IMR-90 (cell line): Measurements from ENCODE around the gene SELENOO. TPM values are rescaled to one million over a fixed set of nuclear protein-coding genes. Genes with fewer than 3 reads are reported as not detected.

Experiments
- ATAC-seq: fragments of 200-7000 bp; cut with Tn5 transposase; 2 replicates; pipeline ENCODE4 v1.9.1; 2020; ENCODE audit warnings: low read depth, mild to moderate bottlenecking, moderate library complexity
- BruUV-seq: library from RNA; stranded (reverse); fragments of 400-500 nt; replicated peaks from 2 replicates; lab custom pipeline; 2021; lab: Mats Ljungman, UMichigan
- CTCF ChIA-PET: fragments of 300-600 bp; formaldehyde crosslinking; extraction: SDS; loops from one replicate; lab custom pipeline; 2021; ENCODE audit warnings: antibody characterized with exemption; lab: Yijun Ruan, JAX
- POLR2A ChIA-PET: fragments of 300-600 bp; sonication (Branson Sonifier 250); formaldehyde crosslinking; loops from one replicate; lab custom pipeline; 2022; ENCODE audit warnings: antibody characterized with exemption; ENCODE audit not compliant: unreplicated experiment; lab: Charles Lee
- DNase-seq: peaks from one replicate; pipeline ENCODE4 v3.0.0; 2013
- H2AFZ ChIP-seq: replicated peaks from 2 replicates; pipeline ENCODE3; 2013; ENCODE audit warnings: low read length, mild to moderate bottlenecking; ENCODE audit not compliant: poor library complexity
- H2AK5ac ChIP-seq: 2 replicates; pipeline ENCODE4 v1.6.1; 2013; ENCODE audit warnings: low read depth, low read length, inconsistent platforms
- H2AK9ac ChIP-seq: replicated peaks from 2 replicates; pipeline ENCODE3; 2013; ENCODE audit warnings: mild to moderate bottlenecking, low read depth, low read length, moderate library complexity; ENCODE audit not compliant: poor library complexity
- H2BK120ac ChIP-seq: 2 replicates; pipeline ENCODE4 v1.6.1; 2013; ENCODE audit warnings: low read depth, low read length, inconsistent platforms
- H2BK15ac ChIP-seq: 3 replicates; pipeline ENCODE4 v1.6.1; 2013; ENCODE audit warnings: low read depth, low read length, inconsistent platforms
- H2BK20ac ChIP-seq: 2 replicates; pipeline ENCODE4 v1.6.1; 2013; ENCODE audit warnings: low read depth, mild to moderate bottlenecking, inconsistent platforms, low read length, moderate library complexity
- H2BK5ac ChIP-seq: 2 replicates; pipeline ENCODE4 v1.6.1; 2013; ENCODE audit warnings: mild to moderate bottlenecking, low read depth, low read length, inconsistent platforms; ENCODE audit not compliant: poor library complexity, severe bottlenecking
- H3K14ac ChIP-seq: replicated peaks from 2 replicates; pipeline ENCODE4 v1.6.1; 2013; ENCODE audit warnings: low read depth, low read length, inconsistent platforms
- H3K18ac ChIP-seq: 2 replicates; pipeline ENCODE4 v1.6.1; 2013; ENCODE audit warnings: low read depth, low read length, control low read depth
- H3K23ac ChIP-seq: 2 replicates; pipeline ENCODE4 v1.6.1; 2013; ENCODE audit warnings: low read depth, low read length, inconsistent platforms
- H3K27ac ChIP-seq: 2 replicates; pipeline ENCODE4 v1.5.1; 2013; ENCODE audit warnings: mild to moderate bottlenecking, control low read depth, low read length; ENCODE audit not compliant: insufficient read depth
- H3K27me3 ChIP-seq: 2 replicates; pipeline ENCODE4 v1.6.1; 2013; ENCODE audit warnings: low read length; ENCODE audit not compliant: control insufficient read depth, insufficient read depth
- H3K36me3 ChIP-seq: 2 replicates; pipeline ENCODE4 v1.6.1; 2013; ENCODE audit warnings: low read length, mixed read lengths; ENCODE audit not compliant: control insufficient read depth, insufficient read depth
- H3K4ac ChIP-seq: 2 replicates; pipeline ENCODE4 v1.6.1; 2013; ENCODE audit warnings: low read depth, low read length, inconsistent platforms
- H3K4me1 ChIP-seq: 2 replicates; pipeline ENCODE4 v1.6.1; 2013; ENCODE audit warnings: low read length, mixed read lengths; ENCODE audit not compliant: control insufficient read depth, insufficient read depth
- H3K4me2 ChIP-seq: 2 replicates; pipeline ENCODE4 v1.6.1; 2013; ENCODE audit warnings: low read depth, mild to moderate bottlenecking, control low read depth, low read length, moderate library complexity
- H3K4me3 ChIP-seq: 2 replicates; pipeline ENCODE4 v1.5.1; 2013; ENCODE audit warnings: low read depth, mild to moderate bottlenecking, control low read depth, low read length, moderate library complexity; ENCODE audit not compliant: insufficient read depth
- H3K56ac ChIP-seq: 2 replicates; pipeline ENCODE4 v1.6.1; 2013; ENCODE audit warnings: low read length, inconsistent platforms; ENCODE audit not compliant: insufficient read depth; ENCODE audit errors: extremely low read depth
- H3K79me1 ChIP-seq, 2 experiments: 2 replicates each; pipeline ENCODE4 v1.6.1; 2013; ENCODE audit warnings: low read length in 2 of 2, inconsistent platforms in 1 of 2, low read depth in 1 of 2
- H3K9ac ChIP-seq: 2 replicates; pipeline ENCODE4 v1.6.1; 2013; ENCODE audit warnings: low read depth, low read length, control low read depth
- H3K9me1 ChIP-seq: 2 replicates; pipeline ENCODE4 v1.6.1; 2013; ENCODE audit warnings: low read length, inconsistent platforms; ENCODE audit not compliant: insufficient read depth
- H3K9me3 ChIP-seq: 2 replicates; pipeline ENCODE4 v1.6.1; 2013; ENCODE audit warnings: low read length; ENCODE audit not compliant: control insufficient read depth, insufficient read depth
- H4K20me1 ChIP-seq: 2 replicates; pipeline ENCODE4 v1.6.1; 2013; ENCODE audit warnings: low read length, inconsistent platforms; ENCODE audit not compliant: insufficient read depth
- H4K5ac ChIP-seq: 2 replicates; pipeline ENCODE4 v1.6.1; 2013; ENCODE audit warnings: mild to moderate bottlenecking, low read depth, low read length, control low read depth
- H4K8ac ChIP-seq, 2 experiments: 2 replicates each; pipeline ENCODE4 v1.6.1; 2013; ENCODE audit warnings: low read depth in 2 of 2, low read length in 2 of 2, control low read depth in 1 of 2, inconsistent platforms in 1 of 2
- H4K91ac ChIP-seq: 2 replicates; pipeline ENCODE4 v1.6.1; 2013; ENCODE audit warnings: low read depth, low read length, inconsistent platforms; ENCODE audit not compliant: insufficient read depth
- BHLHE40 ChIP-seq: fragments of 150-350 bp; IDR thresholded peaks from 2 replicates; pipeline ENCODE4 v1.6.1; 2016; ENCODE audit warnings: mild to moderate bottlenecking, low read depth, low read length
- CTCF ChIP-seq: conservative IDR thresholded peaks from 2 replicates; pipeline ENCODE4 v1.5.1; 2012; ENCODE audit warnings: mild to moderate bottlenecking, low read depth, low read length, improper control_type of control experiment
- ELK1 ChIP-seq: fragments of 150-350 bp; IDR thresholded peaks from 2 replicates; pipeline ENCODE4 v1.6.1; 2016; ENCODE audit warnings: low read depth, mild to moderate bottlenecking, low read length, moderate library complexity, borderline replicate concordance
- FOS ChIP-seq: fragments of 150-350 bp; IDR thresholded peaks from 2 replicates; pipeline ENCODE4 v1.6.1; 2016; ENCODE audit warnings: low read depth, low read length
- MAFK ChIP-seq: IDR thresholded peaks from 2 replicates; pipeline ENCODE4 v1.6.1; 2012; ENCODE audit warnings: low read depth, low read length, improper control_type of control experiment
- NFE2L2 ChIP-seq: fragments of 150-350 bp; IDR thresholded peaks from 2 replicates; pipeline ENCODE4 v1.6.1; 2016; ENCODE audit warnings: low read depth, mild to moderate bottlenecking, low read length
- POLR2A ChIP-seq: IDR thresholded peaks from 2 replicates; pipeline ENCODE4 v1.6.1; 2012; ENCODE audit warnings: mild to moderate bottlenecking, low read depth, low read length
- WGBS, 2 experiments: methylation state at CpG; one replicate each; pipeline versions ENCODE4 v1.1.5 to v1.1.7; 2013; ENCODE audit warnings: missing lambda C conversion rate in 2 of 2; ENCODE audit not compliant: insufficient read length in 1 of 2; ENCODE audit errors: extremely low coverage in 2 of 2; 5-methylcytosine and 5-hydroxymethylcytosine counted together
- dilution Hi-C: fragments of 300-500 bp; cut with HindIII; formaldehyde crosslinking; loops from one replicate; pipeline ENCODE4 v1.14.3; 2018; ENCODE audit warnings: low sequenced_read_pairs; ENCODE audit not compliant: unreplicated experiment
- in situ Hi-C: fragments of 300-500 bp; cut with MboI; formaldehyde crosslinking; loops from 3 replicates; pipeline ENCODE4 v1.14.3; 2019; ENCODE audit warnings: low sequenced_read_pairs, inconsistent platforms, mixed read lengths
- intact Hi-C: fragments of 100-400 bp; cut with micrococcal nuclease; formaldehyde crosslinking; loops from 2 replicates; pipeline ENCODE4 v1.10.0; 2022
- polyA plus RNA-seq, 3 experiments: library from polyadenylated mRNA; depleted of rRNA; stranded (reverse); fragments of >200 nt; gene quantifications; 2 replicates each; pipeline ENCODE4 v1.2.3, GENCODE V29; 2012; ENCODE audit warnings: low replicate concordance in 1 of 3
- total RNA-seq: library from RNA; depleted of rRNA; stranded (reverse); fragments of >200 nt; gene quantifications from 2 replicates; pipeline ENCODE4 v1.2.3, GENCODE V29; 2012

SELENOO gene
- total and polyA plus RNA-seq, 2 of the 4 experiments (the other 2 are of a cell fraction): 10.4 to 21.4 TPM

- no peak overlapping the region for H3K4me2 ChIP-seq
- H3K56ac ChIP-seq: no peak overlapping the region
- H4K8ac ChIP-seq: no peak overlapping the region
- ATAC-seq: no peak
- dilution Hi-C loops (no loop called here), in situ Hi-C loops (no loop called here), intact Hi-C loops (no loop called here)
- no peak overlapping the region for H3K4me3 ChIP-seq
- peaks cover 27% of the 10 kb centered on the region for H3K27me3 ChIP-seq
- H3K36me3 ChIP-seq: no peaks in the 10 kb centered on the region
- H3K18ac ChIP-seq: no peak overlapping the region
- H2BK120ac ChIP-seq: no peak overlapping the region
- no peak overlapping the region for H2AFZ ChIP-seq
- no peak overlapping the region for H2BK5ac ChIP-seq
- ChIA-PET POLR2A (no interaction called here), CTCF (no interaction called here)
- H4K20me1 ChIP-seq: no peaks in the 10 kb centered on the region
- WGBS, 2 experiments: 75% methylated on average over 12 of the region's 13 CpGs; no CpG with 5 or more reads in 1 of the 2 experiments
- no peak overlapping the region for H3K9ac ChIP-seq
- peak overlapping the region; percentile 9 for H2AK9ac ChIP-seq
- H3K27ac ChIP-seq: no peak overlapping the region
- BruUV-seq: no TSS peak
- no peaks in the 10 kb centered on the region for H3K4me1 ChIP-seq
- no peak overlapping the region for H2BK15ac ChIP-seq
- no peak overlapping the region for H3K4ac ChIP-seq
- H4K91ac ChIP-seq: no peak overlapping the region
- no peak overlapping the region for H3K23ac ChIP-seq
- no peak overlapping the region for H4K5ac ChIP-seq
- H3K9me3 ChIP-seq: no peaks in the 10 kb centered on the region
- H3K79me1 ChIP-seq: no peaks in the 10 kb centered on the region
- DNase-seq: no peak
- H3K14ac ChIP-seq: no peak overlapping the region
- no peaks in the 10 kb centered on the region for H3K9me1 ChIP-seq
- no peak for TF ChIP-seq MAFK
- no peak for TF ChIP-seq CTCF
- TF ChIP-seq FOS: no peak
- TF ChIP-seq NFE2L2: no peak
- no peak for TF ChIP-seq POLR2A
- TF ChIP-seq ELK1: no peak
- no peak for TF ChIP-seq BHLHE40
- H2BK20ac ChIP-seq: no peak overlapping the region
- H2AK5ac ChIP-seq: no peak overlapping the region
Observed at GRCh38 chr22:50171965-50172421, 28.8 kb upstream of the SELENOO start.
